NCI-H2196 treated with DMSO at 0.1 percent for 48 hours (cell line): Measurements from ENCODE around the gene ZDHHC23.

ENCODE experiments used
- DNase-seq: peaks from one replicate; lab custom pipeline; 2025; ENCODE audit not compliant: unreplicated experiment; lab: John Stamatoyannopoulos, UW

Gene ZDHHC23

GRCh38 chr3:114005481-114005880, 57.7 kb downstream of the ZDHHC23 start:
- DNase-seq = no peak

DNA sequence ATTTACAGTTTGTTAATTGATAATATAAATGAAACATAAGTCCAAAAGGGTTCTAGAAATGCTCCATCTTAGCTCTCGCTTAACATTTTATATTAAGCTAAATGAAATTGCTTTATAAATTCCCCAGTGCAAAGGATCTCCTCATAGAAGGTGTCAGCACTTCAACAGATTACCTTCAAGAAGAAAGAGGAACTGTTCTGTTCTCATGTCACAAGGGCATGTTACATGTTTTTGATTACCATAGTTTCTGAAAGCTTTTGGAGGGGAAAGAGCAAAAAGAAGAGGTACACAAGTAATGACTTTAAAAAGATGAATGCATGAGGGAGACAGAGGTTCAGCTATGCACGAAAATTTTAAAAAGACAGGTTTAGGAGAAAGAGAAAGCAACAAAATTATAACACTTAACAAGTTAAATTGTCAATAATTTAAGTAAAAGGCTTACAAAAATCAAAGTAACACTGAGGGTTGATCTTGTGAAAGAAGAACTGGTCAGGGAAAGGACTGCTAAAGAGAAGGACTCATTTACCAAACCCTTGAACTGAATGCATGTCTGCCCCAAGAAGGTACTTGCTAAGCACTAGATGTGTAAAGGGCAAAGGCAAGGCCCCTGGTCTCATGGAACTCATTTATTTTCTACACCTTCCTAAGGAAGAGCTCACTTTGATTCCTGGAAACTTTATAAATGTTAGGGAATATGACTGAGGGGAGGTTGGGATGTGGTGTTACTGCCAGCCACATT, 63.4 kb downstream of the ZDHHC23 start:
- no peak for DNase-seq
